Fibroblast of lung (primary cell): ENCODE measurements around the gene TSPAN18.

ENCODE experiments used
- EZH2 ChIP-seq: IDR thresholded peaks from 2 replicates; pipeline ENCODE4 v1.5.1; 2012; ENCODE audit warnings: low read length, control low read depth, mild to moderate bottlenecking; ENCODE audit errors: missing control alignments
- TF ChIP-seq, protein P1 (sequence below), 2 donors: IDR thresholded peaks in 1 of 2; conservative IDR thresholded peaks in 1 of 2; 1 replicate in 1 of 2; 2 replicates in 1 of 2; pipeline ENCODE4 v1.5.1; 2011 to 2012; ENCODE audit warnings: low read length in 2 of 2, control low read depth in 1 of 2, inconsistent platforms in 1 of 2, low read depth in 1 of 2, mild to moderate bottlenecking in 1 of 2

DNA sequence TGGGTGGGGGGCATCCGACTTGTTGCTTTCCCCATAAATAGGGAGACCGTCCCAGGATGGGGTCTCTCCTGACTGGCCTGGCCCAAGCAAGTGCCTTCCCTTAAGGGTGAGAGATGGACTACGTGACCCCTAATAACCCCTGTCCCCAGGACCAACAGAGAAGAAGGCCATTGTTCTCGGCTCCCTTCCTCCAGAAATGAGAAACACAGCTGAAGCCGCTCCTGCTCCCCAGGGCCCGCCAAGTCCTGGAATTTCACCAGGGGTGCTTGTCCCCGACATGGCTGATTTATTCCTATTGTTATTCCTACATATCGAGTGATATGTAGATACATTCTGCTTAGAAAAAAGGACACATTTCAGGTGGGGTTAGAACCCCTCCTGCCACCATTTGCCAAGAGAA is 123.2 kb downstream of the TSPAN18 start:
- TF ChIP-seq, protein P1, sequence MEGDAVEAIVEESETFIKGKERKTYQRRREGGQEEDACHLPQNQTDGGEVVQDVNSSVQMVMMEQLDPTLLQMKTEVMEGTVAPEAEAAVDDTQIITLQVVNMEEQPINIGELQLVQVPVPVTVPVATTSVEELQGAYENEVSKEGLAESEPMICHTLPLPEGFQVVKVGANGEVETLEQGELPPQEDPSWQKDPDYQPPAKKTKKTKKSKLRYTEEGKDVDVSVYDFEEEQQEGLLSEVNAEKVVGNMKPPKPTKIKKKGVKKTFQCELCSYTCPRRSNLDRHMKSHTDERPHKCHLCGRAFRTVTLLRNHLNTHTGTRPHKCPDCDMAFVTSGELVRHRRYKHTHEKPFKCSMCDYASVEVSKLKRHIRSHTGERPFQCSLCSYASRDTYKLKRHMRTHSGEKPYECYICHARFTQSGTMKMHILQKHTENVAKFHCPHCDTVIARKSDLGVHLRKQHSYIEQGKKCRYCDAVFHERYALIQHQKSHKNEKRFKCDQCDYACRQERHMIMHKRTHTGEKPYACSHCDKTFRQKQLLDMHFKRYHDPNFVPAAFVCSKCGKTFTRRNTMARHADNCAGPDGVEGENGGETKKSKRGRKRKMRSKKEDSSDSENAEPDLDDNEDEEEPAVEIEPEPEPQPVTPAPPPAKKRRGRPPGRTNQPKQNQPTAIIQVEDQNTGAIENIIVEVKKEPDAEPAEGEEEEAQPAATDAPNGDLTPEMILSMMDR (conservative IDR thresholded peaks at IDR 0.05 in 1 of 2, IDR thresholded peaks at IDR 0.05 in 1 of 2; ENCODE audit: low read depth in 1 of 2, low read length in 2 of 2): no peak
- TF ChIP-seq EZH2: no peak
